ENCODE results near the gene MYCBP2. TPM values are rescaled to one million over a fixed set of nuclear protein-coding genes. Genes with fewer than 3 reads are reported as not detected.
"Not testable (repeated sequence)": the region's sequence is repeated elsewhere in the genome, so short reads cannot be mapped to it uniquely, and the experiment has no call there.

Gene MYCBP2
- total RNA-seq, 1 donor from 2014 or later = 62.1 TPM

DNA sequence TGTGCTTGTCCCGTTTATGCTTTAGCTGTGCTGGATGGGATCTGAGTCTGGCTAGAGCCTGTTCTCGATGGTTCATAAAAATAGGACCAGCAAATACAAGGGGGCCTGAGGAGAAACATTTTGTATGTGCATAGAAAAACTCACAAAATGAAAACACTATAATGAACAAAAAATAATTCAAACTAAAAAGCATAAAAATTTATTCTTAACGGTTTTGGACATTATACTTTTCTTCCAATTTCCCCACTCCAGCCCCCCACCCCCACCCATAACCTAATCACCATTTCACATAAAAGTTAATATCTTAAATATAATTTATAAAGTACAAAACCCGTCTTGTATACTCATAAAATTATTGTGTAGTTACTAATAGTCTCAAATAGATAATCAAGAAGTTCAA, 93.7 kb downstream of the MYCBP2 start:
- intact Hi-C loops (cut with DNase I) = no loop called here
- DNase-seq (ENCODE audit: low spot score) = no peak

DNA sequence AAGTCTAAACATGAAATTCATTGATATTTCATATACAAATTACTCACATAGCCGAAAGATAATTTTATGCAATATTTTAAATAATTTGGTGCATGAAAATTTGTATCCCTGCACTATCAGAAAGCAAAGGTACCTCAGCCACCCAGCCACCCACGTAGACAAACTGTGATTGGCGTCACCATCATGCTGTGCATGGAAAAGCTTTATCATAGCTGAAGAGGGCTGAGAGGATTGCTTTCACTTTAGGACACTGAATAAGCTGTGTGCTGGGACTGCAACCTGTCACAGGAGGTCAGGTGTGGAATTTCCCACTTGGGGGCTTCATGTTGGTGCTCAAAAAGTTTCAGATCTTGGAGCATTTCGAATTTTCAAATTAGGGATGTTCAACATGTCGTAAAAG, 96.3 kb downstream of the MYCBP2 start:
- DNase-seq (ENCODE audit: low spot score) = no peak
- intact Hi-C loops (cut with DNase I) = no loop called here

DNA sequence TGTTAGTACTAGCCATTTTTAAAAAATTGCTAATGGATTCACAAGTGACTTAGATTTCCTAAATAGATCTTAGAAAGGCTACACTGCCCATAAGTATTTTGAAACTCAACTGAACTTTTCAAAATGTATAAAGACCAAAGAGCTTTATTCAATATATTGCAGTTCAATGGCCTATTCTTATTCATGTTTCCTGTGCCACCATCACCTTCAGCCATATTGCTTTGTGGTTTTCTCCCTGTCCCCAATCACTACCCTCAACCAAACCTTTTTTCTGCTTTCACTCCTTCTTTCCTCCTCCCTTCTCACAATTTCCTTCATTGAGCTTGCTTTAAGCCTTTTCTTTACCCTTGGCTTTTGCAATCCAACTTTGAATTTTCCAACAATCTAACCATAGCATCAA, 100.9 kb downstream of the MYCBP2 start:
- intact Hi-C loops (cut with DNase I) = no loop called here
- no peak for DNase-seq (ENCODE audit: low spot score)

DNA sequence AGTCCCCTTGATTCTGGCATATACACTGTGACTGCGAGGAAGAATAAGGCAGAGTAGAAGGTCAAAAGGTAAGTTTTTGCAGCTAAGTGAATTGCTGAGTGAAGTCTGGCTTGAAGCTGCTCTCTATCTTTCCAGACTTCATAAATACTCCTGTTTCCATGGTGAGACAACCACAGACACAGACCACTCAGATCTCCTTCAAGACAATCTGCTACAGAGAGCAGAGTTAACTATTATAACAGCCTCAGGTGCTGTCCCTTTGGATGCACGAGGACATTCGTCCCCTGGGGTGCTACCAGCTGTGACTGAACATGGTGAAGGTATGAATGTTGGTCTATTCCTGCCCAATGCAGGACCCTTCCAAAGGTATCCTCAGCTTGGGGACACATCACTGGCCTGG, 104.0 kb downstream of the MYCBP2 start:
- intact Hi-C loops (cut with DNase I) = no loop called here
- no peak for DNase-seq (ENCODE audit: low spot score)

DNA sequence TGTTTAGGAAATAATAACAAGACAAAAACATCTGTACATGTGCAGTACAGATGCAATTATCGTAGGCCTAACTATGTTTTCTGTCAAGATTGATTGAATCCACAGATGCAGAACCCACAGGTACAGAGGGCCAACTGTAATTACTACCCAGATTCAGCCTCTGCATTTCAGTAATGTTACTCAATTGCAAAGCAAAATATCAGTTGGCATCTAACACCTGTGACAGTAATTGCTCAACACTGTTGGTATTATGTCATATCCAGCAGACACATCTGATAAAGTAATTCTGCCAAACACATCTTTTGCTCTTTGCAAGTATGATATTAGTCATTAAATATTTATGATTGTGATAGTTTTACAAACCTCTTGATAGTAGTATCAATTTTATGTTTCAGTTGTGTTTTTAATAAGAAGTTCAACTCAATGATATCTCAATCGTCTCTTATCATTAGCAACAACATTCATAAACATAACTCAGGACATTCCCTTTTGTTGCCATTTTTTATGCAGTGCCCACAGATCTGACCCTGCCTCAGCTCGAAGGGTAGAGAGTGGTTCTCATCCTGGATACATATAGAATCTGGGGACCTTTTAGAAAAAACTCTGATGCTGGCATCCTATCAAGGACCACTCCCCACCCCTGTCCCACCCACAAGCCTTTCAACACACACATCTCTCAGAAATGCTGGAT, 104.7 kb downstream of the MYCBP2 start:
- intact Hi-C loops (cut with DNase I) = no loop called here
- DNase-seq (ENCODE audit: low spot score) = no peak

DNA sequence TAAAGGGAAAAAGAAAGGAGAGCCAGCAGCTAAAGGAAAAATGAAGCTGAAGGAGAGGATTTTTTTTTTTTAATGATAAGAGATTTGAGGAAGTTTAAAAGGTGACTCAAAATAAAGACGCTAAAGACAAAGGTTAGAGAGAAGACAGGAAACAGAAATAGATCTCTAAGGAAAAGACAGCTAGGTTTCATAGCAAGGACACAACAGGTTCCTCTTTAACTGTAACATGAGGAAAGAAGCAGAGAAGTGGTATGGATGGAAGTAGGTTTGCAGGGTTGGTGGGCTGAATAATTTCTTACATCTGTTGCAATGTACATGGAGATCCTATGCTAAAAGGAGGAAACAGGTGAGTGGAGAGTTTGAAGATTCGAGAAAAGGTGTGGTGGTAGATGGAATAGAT, 107.5 kb downstream of the MYCBP2 start:
- DNase-seq (ENCODE audit: low spot score) = no peak
- intact Hi-C loops (cut with DNase I) = no loop called here

DNA sequence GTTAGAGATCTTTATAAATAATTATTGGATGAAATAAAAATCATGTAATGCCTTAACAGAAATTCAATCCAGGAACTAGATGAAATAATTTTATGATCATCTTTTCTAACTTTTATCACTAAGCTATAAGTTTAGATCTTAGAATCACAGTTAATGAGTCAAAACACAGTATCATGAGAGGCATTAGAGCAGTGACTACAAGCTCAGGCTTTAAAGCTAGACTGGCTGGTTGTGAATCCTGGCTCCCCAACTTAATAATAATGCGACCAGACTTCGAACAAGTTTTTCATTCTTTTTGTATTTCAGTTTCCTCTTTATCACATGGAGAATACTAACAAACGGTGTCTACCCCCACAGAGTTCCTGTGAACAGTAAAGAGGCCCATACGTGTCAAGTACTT, 108.6 kb downstream of the MYCBP2 start:
- DNase-seq (ENCODE audit: low spot score) = no peak
- intact Hi-C loops (cut with DNase I) = no loop called here

DNA sequence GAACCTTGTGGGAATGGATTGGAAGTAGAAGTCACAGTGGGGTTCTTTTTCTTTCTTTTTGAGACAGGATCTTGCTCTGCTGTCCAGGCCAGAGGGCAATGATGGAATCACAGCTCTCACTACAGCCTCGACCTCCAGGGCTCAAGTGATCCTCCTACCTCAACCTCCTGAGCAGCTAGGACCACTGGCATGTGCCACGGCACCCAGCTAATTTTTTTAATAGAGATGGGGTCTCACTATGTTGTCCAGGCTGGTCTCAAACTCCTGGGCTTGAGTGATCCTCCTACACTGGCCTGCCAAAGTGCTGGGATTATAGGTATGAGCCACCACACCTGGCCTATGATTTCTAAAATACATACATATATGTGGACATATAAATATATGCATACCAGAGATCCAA, 111.4 kb downstream of the MYCBP2 start:
- no peak for DNase-seq (ENCODE audit: low spot score)

DNA sequence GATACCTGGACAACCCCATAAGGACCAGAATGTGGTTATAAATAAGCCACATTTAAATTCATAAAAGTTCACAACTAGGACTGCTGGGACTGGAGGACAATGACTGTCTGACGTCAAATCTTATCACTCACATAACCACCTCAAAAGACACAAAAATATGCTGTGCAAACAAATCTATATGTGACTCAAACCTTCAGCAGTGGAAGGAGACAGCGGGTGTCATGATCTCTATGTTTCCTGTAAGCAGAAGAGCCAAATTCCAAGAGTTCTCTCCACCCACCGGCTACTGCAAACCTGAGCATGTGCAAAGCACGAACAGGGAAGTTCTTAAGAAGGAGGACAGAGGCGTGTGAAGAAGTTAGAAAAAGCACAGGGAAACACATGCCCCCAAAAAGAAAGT, 113.2 kb downstream of the MYCBP2 start:
- intact Hi-C loops (cut with DNase I) = no loop called here
- no peak for DNase-seq (ENCODE audit: low spot score)

More for the DNA sequence above, 111.4 kb downstream of the MYCBP2 start:
- intact Hi-C loops (cut with DNase I) = no loop called here

DNA sequence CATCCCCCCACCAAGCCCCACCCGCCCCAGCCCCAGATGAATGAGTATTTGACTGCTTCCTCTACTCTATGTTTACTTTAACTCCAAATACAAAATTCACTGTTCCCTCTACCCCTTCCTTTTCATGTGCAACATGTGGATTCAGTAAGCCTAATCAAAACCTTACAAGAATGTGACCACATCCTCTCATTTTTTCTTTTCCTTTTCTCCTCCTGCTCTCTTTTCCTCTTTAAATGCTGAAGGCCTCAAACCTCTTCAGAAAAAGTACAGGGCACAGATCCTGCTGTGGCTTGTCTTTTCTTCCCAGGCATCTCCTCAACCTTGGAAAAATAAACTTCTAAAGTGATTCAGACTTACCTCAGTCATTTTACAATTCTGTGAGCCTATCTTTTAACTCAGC, 119.0 kb downstream of the MYCBP2 start:
- intact Hi-C loops (cut with DNase I) = no loop called here
- DNase-seq (ENCODE audit: low spot score) = no peak

DNA sequence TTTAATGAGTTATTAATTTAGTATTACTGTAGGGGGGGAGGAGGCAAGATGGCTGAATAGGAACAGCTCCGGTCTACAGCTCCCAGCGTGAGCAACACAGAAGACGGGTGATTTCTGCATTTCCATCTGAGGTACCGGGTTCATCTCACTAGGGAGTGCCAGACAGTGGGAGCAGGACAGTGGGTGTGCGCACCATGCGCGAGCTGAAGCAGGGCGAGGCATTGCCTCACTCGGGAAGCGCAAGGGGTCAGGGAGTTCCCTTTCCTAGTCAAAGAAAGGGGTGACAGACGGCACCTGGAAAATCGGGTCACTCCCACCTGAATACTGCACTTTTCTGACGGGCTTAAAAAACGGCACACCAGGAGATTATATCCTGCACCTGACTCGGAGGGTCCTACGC, 127.9 kb downstream of the MYCBP2 start:
- intact Hi-C loops (cut with DNase I); DNase-seq (ENCODE audit: low spot score): not testable (repeated sequence)

DNA sequence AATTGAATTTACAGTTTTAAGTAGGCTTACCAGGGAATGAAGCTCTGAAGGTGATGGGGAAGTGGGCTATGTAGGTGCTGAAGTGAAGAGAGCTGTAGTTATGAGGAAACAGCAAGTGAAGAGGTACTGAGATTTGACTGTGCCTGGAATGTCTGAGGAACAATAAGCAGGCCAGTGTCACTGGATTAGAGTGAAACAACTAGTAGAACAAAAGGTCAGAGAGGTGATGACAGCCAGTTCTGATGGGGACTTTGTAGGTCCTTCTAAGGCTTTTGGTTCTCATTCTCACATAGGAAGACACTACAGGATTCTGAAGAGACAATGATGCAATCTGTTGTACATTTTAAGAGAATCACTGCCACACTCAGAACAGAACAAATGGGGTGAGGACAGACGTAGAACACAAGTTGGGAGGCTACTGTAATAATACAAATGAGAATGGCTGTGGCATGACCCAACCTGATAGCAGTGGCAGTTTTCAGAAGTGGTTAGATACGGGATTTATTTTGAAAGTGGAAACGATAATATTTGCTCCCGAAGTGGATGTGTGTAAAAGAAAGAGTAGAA, 130.8 kb downstream of the MYCBP2 start:
- intact Hi-C loops (cut with DNase I) = no loop called here
- no peak for DNase-seq (ENCODE audit: low spot score)

DNA sequence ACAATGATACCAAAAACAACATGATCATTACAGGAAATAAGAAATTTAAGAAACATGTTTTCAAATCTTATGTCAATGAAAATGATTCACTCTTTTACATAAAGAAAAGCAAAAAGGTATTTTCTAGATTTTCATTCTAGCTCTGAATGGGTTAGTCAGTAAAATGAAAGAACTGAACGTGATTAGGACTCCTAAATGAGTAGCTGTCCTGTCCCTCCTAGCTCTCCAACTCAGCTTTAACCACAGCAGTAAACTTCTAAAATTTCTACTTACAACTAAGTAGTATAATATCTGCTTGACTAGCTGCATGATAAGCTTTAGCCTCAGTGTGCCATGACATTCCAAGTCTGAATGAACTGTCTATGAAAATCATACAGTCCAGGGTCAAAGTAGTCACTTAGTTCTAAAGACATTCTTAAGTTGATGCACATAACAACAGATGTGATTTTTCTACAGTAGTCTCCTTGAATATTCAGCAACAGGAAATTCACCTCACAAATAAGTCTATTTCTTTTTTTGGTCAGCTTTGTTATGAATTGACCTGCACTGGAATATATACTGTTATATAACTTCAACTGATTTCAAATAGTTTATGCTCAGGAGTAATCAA, 136.4 kb downstream of the MYCBP2 start:
- DNase-seq (ENCODE audit: low spot score) = no peak
- intact Hi-C loops (cut with DNase I) = no loop called here

DNA sequence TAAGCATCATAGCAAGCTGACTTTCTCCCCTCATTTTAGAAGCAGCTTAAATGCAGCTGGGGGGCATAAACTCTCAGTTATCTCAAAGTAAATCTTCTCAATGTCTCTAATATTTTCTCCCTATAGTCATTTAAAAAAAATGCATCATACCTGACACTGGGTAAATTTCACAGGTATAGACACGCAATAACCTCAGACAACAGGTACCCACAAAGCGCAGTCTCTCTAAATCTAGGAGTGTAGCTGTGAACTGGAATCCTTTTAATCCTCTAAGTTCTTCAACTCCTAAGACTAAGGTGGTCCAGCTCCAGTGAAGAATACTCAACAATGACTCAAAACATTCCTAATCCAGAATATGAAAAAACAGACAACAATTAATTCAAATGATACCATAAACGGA, 141.2 kb downstream of the MYCBP2 start:
- intact Hi-C loops (cut with DNase I) = no loop called here
- DNase-seq (ENCODE audit: low spot score) = no peak

DNA sequence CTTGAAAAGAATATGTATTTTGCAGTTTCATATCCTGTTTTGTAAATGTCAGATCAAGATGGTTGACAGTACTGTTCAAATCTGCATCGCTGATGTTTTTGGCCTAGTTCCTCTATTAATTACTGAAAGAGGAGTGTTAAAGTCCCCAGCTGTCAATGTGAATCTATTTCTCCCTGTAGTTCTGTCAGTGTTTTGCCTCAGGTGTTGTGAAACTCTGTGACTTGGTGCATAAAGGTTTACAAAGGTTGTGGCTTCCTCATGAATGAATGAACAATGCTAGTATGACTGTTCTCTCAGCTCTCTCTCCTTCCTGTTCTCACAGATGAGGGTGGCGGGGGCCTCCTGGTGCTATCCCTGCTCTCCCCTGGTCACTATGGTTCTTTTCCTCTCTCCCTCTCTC, 142.4 kb downstream of the MYCBP2 start:
- DNase-seq (ENCODE audit: low spot score) = no peak
- intact Hi-C loops (cut with DNase I) = no loop called here

DNA sequence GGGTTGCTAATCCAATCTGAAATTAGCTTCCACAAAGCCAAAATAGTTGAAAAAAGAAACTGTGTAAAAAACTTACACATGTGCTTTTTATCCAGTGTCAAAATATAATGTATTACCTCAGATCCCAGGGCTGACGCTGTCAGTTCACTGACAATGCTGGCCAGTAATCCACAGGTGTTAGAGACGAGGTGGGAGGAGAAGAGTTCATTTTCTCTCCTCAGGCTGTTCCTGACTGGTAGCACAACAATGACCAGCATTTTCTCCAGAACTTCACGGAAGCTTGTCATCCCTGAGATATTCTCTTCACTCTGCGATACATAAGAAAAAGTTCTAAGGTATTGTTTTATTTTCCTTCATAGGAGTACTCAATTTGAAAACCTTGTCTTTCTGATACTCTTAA, 146.9 kb downstream of the MYCBP2 start:
- DNase-seq (ENCODE audit: low spot score) = no peak
- intact Hi-C loops (cut with DNase I) = no loop called here

DNA sequence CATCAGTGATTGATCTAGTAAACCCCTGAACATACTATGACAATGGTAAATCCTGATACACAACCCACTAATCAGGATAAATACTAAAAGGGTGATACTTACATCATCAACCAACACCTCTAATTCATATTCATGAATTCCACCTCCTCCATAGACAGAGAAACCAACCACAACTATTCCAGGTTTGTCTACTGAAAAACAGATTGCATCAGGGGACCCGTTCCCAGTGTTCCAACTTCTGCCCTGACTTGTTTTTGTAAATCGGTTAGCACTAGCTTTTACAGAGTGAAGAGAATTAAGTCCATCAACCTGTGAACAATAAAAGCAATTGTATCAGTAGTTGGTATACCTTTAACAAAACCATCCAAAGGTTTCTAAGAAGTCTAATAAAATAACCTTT, 149.2 kb downstream of the MYCBP2 start:
- intact Hi-C loops (cut with DNase I) = no loop called here
- no peak for DNase-seq (ENCODE audit: low spot score)

DNA sequence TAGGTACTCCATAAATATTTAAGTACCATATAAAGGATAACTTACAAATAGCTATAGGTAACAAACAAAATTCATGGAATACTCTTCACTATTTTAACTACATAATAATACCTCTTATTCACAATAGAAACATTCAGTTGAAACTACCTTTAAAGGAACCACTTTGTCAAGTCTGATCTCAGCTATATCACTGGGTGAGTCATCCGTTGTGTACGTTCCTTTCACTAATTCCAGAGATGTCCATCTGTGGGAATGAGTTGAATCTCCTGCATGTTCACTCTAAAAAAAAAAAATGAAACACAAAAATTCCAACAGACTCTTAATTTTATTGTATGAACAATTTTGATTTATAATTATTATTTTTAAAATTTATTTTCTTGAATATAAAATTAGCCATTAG, 150.5 kb downstream of the MYCBP2 start:
- DNase-seq (ENCODE audit: low spot score) = no peak
- intact Hi-C loops (cut with DNase I) = no loop called here

DNA sequence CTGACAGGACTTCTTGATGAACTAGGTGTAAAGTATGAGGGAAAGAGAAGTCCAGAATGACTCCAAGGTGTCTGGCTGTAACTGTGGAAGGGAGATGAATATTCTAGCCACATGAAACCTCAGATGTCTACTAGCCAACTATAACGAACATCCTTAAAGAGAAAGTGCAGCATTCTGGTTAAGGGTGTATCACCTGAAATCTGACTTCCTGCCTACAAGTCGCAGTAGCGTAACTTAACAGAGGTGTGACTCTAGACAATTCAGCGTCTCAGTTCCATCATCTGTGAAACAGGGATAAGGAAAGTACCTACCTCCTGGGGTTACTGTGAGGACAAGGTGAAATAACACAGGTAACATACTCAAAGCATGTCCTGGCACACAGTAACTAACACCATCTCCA, 154.2 kb downstream of the MYCBP2 start:
- no peak for DNase-seq (ENCODE audit: low spot score)
- intact Hi-C loops (cut with DNase I) = no loop called here

DNA sequence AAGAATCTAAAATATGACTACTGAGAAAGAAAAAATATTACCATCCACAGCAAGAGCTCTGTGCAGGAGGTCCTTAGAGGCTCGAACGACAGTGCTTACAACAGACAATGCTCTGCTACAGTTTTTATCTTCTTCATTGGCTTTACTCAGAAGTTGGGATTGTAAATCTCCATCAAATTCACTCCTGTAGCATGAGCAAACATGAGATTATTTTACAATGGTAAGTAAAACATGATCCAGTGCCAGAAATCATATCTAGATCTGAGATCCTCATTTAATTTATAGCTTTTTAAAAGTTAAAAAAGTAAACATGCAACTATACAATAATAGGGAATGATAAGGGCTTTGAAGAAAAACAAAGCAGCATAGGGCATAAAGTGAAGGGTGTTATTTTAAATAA, 155.4 kb downstream of the MYCBP2 start:
- intact Hi-C loops (cut with DNase I) = no loop called here
- DNase-seq (ENCODE audit: low spot score) = no peak

DNA sequence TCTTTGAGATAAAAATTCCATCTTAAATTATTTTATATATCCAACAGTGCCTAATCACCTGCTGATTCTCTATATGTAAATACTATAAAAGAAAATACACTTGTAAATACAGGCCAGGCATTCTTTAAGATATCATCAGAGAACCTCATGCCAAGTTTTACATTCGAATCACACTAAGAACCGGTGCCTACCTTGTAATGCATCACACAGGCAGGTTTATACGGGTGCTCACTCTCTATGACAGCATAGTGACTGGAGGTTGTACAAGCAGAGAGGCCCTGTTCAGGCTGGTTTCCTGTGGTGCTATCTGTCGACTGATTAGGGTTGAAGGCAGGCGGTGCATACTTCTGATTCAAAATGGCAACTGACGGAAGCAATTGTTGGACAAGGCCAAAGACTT, 158.7 kb downstream of the MYCBP2 start:
- intact Hi-C loops (cut with DNase I) = no loop called here
- DNase-seq (ENCODE audit: low spot score) = no peak

DNA sequence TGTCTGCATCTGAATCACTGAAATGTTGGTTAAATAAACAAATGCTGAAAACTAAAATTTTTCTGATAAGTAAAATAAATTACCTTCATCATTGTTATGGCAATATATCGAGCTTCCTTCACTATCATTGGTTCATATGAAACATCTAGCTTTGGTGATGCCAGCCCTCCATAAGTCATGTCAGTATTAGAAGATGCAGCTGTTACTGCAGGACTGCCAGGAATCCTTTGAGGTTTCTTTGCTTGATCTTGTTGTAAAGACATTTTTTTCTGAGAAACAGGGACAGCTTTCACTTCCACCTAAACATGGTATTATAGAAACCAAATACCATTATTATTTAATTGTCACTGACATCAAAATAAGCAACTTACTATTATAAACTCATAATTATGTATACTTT, 176.2 kb downstream of the MYCBP2 start:
- intact Hi-C loops (cut with DNase I) = no loop called here
- DNase-seq (ENCODE audit: low spot score) = no peak
